ENCODE measurements around the gene PTTG1IP2.

The PTTG1IP2 gene

GRCh38 chr7:90469554-90469953 is at the start of gene PTTG1IP2:
TSS of gene PTTG1IP2 (plus strand) at chr7:90469639. CDS start at chr7:90469787, 148 bp downstream.
- DNase-seq (ENCODE audit: extremely low read depth, low read depth): no peak
- no peak for TF ChIP-seq CTCF (IDR thresholded peaks at IDR 0.05; ENCODE audit: low read depth, low read length)

- DNase-seq (ENCODE audit: extremely low read depth, low read depth): no peak
- no peak for TF ChIP-seq CTCF (IDR thresholded peaks at IDR 0.05; ENCODE audit: low read depth, low read length)
These were observed 47.8 kb upstream of the PTTG1IP2 start for GRCh38 chr7:90421651-90422050.

- no peak for TF ChIP-seq CTCF (IDR thresholded peaks at IDR 0.05; ENCODE audit: low read depth, low read length)
- no peak for DNase-seq (ENCODE audit: extremely low read depth, low read depth)
These were observed 44.7 kb upstream of the PTTG1IP2 start for GRCh38 chr7:90424720-90425119.

- no peak for DNase-seq (ENCODE audit: extremely low read depth, low read depth)
These were observed 44.1 kb upstream of the PTTG1IP2 start for GRCh38 chr7:90425376-90425775.

GRCh38 chr7:90430614-90431460 is 38.6 kb upstream of the PTTG1IP2 start:
- TF ChIP-seq CTCF (IDR thresholded peaks at IDR 0.05; ENCODE audit: low read depth, low read length): no peak
- no peak for DNase-seq (ENCODE audit: extremely low read depth, low read depth)

More at GRCh38 chr7:90425376-90425775, 44.1 kb upstream of the PTTG1IP2 start:
- TF ChIP-seq CTCF (IDR thresholded peaks at IDR 0.05; ENCODE audit: low read depth, low read length): no peak

GRCh38 chr7:90432752-90433151 is 36.7 kb upstream of the PTTG1IP2 start:
- no peak for TF ChIP-seq CTCF (IDR thresholded peaks at IDR 0.05; ENCODE audit: low read depth, low read length)
- DNase-seq (ENCODE audit: extremely low read depth, low read depth): no peak

- DNase-seq (ENCODE audit: extremely low read depth, low read depth): no peak
- TF ChIP-seq CTCF (IDR thresholded peaks at IDR 0.05; ENCODE audit: low read depth, low read length): no peak
These were observed 36.2 kb upstream of the PTTG1IP2 start for GRCh38 chr7:90433221-90433620.
